Astrocyte of the hippocampus (primary cell): ENCODE results near the gene PRDM5.
"Not testable (repeated sequence)": the region's sequence is repeated elsewhere in the genome, so short reads cannot be mapped to it uniquely, and the experiment has no call there.

Experiments
- DNase-seq: peaks from one replicate; pipeline ENCODE4 v3.0.0; 2011; ENCODE audit warnings: low read depth, low spot score

PRDM5 gene

GRCh38 chr4:120653804-120654573 is 268.5 kb downstream of the PRDM5 start:
- no peak for DNase-seq

- not testable (repeated sequence) for DNase-seq
Observed at GRCh38 chr4:120648336-120648735, 274.2 kb downstream of the PRDM5 start.
